ENCODE measurements around the gene AGAP1. TPM values are rescaled to one million over a fixed set of nuclear protein-coding genes. Genes with fewer than 3 reads are reported as not detected.

Gene AGAP1
- polyA plus RNA-seq, 2 of the 4 experiments (the other 2 are of a cell fraction), result 20.2 to 21.9 TPM

DNA sequence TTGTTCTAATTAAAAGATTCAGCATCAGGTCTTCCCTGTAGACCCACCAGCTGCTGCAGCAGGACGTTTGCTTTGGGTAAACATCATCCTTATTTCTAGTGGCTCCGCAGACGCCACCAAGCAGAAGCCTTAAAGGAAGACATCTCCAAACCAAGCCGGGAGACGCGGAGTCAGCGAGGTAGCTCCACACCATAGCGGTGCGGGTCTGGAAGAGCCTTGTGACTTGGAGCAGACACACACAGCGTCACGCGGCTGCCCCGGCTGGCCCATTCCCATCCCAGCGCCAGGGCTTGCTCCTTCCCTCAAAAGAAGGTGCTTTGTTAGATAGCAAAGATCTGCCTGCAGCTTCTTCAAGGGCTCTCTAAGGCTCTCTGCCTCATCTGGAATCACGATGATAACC lies 437.8 kb downstream of the AGAP1 start:
- no peak for ATAC-seq
- FAIRE-seq, result no peak
- POLR2A ChIA-PET, result no interaction called here
- Histone ChIP-seq H3K9me3 (no peaks in the 10 kb centered on the region), H3K4me2 (no peak overlapping the region), H3K4me3 (no peak overlapping the region), H3K27ac (no peak overlapping the region), H3K4me1 (no peaks in the 10 kb centered on the region)
- no peak for DNase-seq (ENCODE audit: low read depth in 1 of 2, low spot score in 1 of 2)
- WGBS (ENCODE audit: missing lambda C conversion rate), result 89% methylated on average over 15 of the region's 15 CpGs
- TF ChIP-seq RAD21 (conservative IDR thresholded peaks at IDR 0.05 in 1 of 2, IDR thresholded peaks at IDR 0.05 in 1 of 2) (no peak), ESRRA (IDR thresholded peaks at IDR 0.05; ENCODE audit: borderline replicate concordance, low read length) (no peak), RARB (CRISPR knock-in tag; IDR thresholded peaks at IDR 0.05) (no peak), JUN (IDR thresholded peaks at IDR 0.05) (no peak), HDAC2 (IDR thresholded peaks at IDR 0.05) (no peak), FOSB (CRISPR knock-in tag; IDR thresholded peaks at IDR 0.05) (no peak)
- TF ChIP-seq, protein P1, sequence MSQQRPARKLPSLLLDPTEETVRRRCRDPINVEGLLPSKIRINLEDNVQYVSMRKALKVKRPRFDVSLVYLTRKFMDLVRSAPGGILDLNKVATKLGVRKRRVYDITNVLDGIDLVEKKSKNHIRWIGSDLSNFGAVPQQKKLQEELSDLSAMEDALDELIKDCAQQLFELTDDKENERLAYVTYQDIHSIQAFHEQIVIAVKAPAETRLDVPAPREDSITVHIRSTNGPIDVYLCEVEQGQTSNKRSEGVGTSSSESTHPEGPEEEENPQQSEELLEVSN (IDR thresholded peaks at IDR 0.05; ENCODE audit: borderline replicate concordance, low read depth), result no peak
- TF ChIP-seq, protein P2, sequence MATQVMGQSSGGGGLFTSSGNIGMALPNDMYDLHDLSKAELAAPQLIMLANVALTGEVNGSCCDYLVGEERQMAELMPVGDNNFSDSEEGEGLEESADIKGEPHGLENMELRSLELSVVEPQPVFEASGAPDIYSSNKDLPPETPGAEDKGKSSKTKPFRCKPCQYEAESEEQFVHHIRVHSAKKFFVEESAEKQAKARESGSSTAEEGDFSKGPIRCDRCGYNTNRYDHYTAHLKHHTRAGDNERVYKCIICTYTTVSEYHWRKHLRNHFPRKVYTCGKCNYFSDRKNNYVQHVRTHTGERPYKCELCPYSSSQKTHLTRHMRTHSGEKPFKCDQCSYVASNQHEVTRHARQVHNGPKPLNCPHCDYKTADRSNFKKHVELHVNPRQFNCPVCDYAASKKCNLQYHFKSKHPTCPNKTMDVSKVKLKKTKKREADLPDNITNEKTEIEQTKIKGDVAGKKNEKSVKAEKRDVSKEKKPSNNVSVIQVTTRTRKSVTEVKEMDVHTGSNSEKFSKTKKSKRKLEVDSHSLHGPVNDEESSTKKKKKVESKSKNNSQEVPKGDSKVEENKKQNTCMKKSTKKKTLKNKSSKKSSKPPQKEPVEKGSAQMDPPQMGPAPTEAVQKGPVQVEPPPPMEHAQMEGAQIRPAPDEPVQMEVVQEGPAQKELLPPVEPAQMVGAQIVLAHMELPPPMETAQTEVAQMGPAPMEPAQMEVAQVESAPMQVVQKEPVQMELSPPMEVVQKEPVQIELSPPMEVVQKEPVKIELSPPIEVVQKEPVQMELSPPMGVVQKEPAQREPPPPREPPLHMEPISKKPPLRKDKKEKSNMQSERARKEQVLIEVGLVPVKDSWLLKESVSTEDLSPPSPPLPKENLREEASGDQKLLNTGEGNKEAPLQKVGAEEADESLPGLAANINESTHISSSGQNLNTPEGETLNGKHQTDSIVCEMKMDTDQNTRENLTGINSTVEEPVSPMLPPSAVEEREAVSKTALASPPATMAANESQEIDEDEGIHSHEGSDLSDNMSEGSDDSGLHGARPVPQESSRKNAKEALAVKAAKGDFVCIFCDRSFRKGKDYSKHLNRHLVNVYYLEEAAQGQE (IDR thresholded peaks at IDR 0.05), result no peak
- CTCF ChIA-PET, result interaction anchor here (0.9 to 1.2 kb wide), 3 partner anchors 9 to 153 kb away, joined by 3 read pairs; no protein-coding TSS in a partner anchor

DNA sequence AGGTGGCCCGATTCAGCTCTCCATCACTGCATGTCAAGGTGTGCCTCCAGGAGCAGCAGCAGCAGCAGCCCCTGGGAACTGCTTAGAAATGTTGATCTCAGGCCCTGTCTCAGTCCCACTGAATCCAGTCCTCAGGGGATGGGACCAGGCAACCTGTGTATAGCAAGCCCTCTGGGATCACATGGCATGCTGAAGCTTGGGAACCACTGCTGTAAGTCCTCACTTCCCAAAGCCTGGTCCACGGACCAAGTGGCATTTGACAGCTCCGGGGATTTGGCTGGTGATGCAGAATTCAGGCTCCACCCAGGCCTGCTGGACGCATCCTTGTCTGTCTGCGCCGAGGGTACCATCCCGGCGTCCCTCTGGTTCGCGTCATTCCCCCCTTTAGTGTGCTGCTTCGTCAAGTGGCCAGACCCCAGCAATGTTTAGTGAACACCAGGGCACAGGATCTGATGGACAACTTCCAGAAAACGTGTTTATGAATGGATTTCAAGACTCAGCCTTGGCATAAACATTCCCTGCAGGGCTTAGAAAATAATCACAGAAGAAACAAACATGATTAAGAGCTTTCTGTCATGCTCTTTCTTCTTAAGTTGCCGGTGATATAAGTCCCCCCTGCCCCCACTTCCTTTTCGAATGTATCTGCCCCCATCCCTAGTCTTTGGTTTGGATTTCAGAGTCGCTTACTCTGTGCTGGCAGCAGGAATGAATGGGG lies 440.4 kb downstream of the AGAP1 start:
- DNase-seq (ENCODE audit: low read depth in 1 of 2, low spot score in 1 of 2), result no peak
- ChIA-PET CTCF (no interaction called here), POLR2A (no interaction called here)
- no peak for ATAC-seq
- TF ChIP-seq ZFP36 (IDR thresholded peaks at IDR 0.05; ENCODE audit: borderline replicate concordance, partially characterized antibody) (no peak), CHD2 (IDR thresholded peaks at IDR 0.05; ENCODE audit: low read length, partially characterized antibody) (no peak), CEBPB (IDR thresholded peaks at IDR 0.05) (no peak), KDM5A (IDR thresholded peaks at IDR 0.05) (no peak), CBX8 (IDR thresholded peaks at IDR 0.05) (no peak), HOXB5 (CRISPR knock-in tag; IDR thresholded peaks at IDR 0.05) (no peak), EHF (CRISPR knock-in tag; IDR thresholded peaks at IDR 0.05) (no peak), JUNB (IDR thresholded peaks at IDR 0.05) (no peak)
- TF ChIP-seq, protein P3, sequence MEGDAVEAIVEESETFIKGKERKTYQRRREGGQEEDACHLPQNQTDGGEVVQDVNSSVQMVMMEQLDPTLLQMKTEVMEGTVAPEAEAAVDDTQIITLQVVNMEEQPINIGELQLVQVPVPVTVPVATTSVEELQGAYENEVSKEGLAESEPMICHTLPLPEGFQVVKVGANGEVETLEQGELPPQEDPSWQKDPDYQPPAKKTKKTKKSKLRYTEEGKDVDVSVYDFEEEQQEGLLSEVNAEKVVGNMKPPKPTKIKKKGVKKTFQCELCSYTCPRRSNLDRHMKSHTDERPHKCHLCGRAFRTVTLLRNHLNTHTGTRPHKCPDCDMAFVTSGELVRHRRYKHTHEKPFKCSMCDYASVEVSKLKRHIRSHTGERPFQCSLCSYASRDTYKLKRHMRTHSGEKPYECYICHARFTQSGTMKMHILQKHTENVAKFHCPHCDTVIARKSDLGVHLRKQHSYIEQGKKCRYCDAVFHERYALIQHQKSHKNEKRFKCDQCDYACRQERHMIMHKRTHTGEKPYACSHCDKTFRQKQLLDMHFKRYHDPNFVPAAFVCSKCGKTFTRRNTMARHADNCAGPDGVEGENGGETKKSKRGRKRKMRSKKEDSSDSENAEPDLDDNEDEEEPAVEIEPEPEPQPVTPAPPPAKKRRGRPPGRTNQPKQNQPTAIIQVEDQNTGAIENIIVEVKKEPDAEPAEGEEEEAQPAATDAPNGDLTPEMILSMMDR (IDR thresholded peaks at IDR 0.05), result no peak
- Histone ChIP-seq H3K27ac (no peak overlapping the region), H3K4me2 (no peak overlapping the region), H3K4me3 (no peak overlapping the region), H3K9me3 (no peaks in the 10 kb centered on the region), H3K4me1 (no peaks in the 10 kb centered on the region)
- FAIRE-seq, result no peak
- WGBS (ENCODE audit: missing lambda C conversion rate), result 92% methylated on average over 12 of the region's 15 CpGs

Data from A549 (cell line).